ENCODE data around the gene ID1. TPM values are rescaled to one million over a fixed set of nuclear protein-coding genes. Genes with fewer than 3 reads are reported as not detected.

Gene ID1
- total and polyA plus RNA-seq, 2 of the 13 experiments (the other 11 are each of a cell fraction or from before 2014, with no cell fraction given) = 320 to 419 TPM

GRCh38 chr20:31603822-31604566 is 1.1 kb upstream of the ID1 start (continued):
- TF ChIP-seq USF2 (IDR thresholded peaks at IDR 0.05; ENCODE audit: low read depth, low read length) = 0 out of 2 replicates have a peak, but pooled peaks have one; percentile 5
- TF ChIP-seq USF2 (CRISPR knock-in tag; IDR thresholded peaks at IDR 0.05; ENCODE audit: borderline replicate concordance) = peak; percentile 65; the same call in 1 of the 2 replicates
- TF ChIP-seq SRSF1 (optimal IDR thresholded peaks at IDR 0.05; ENCODE audit: low read depth, low read length) = peak; percentile 93
- TF ChIP-seq POLR2G (IDR thresholded peaks at IDR 0.05; ENCODE audit: low read depth, low read length) = peak; percentile 85
- TF ChIP-seq BRCA1 (CRISPR knock-in tag; IDR thresholded peaks at IDR 0.05) = 0 out of 2 replicates have a peak, but pooled peaks have one; percentile 26
- 0 out of 2 replicates have a peak, but pooled peaks have one; percentile 91 for TF ChIP-seq ATF6 (CRISPR knock-in tag; conservative IDR thresholded peaks at IDR 0.05)
- peak; percentile 98 for TF ChIP-seq ZSCAN25 (CRISPR knock-in tag; IDR thresholded peaks at IDR 0.05)
- no peak for TF ChIP-seq FOXK2 (IDR thresholded peaks at IDR 0.05)
- peak; percentile 74 for TF ChIP-seq DR1 (CRISPR knock-in tag; IDR thresholded peaks at IDR 0.05)
- no peak for TF ChIP-seq ZNF407 (CRISPR knock-in tag; IDR thresholded peaks at IDR 0.05; ENCODE audit: not compliant biosample characterization)
- peak; percentile 45; the same call in 1 of the 2 replicates for TF ChIP-seq CHD2 (IDR thresholded peaks at IDR 0.05; ENCODE audit: low read depth, low read length)
- TF ChIP-seq MBNL3 (CRISPR knock-in tag; conservative IDR thresholded peaks at IDR 0.05) = no peak
- TF ChIP-seq PRMT3 (CRISPR knock-in tag; IDR thresholded peaks at IDR 0.05; ENCODE audit: borderline replicate concordance, low read depth) = no peak
- peak; percentile 74 for TF ChIP-seq ZBTB25 (CRISPR knock-in tag; IDR thresholded peaks at IDR 0.05)
- no peak for TF ChIP-seq EEA1 (CRISPR knock-in tag; IDR thresholded peaks at IDR 0.05; ENCODE audit: borderline replicate concordance)

Measured in HepG2 (cell line).